ENCODE results near the gene SLC22A23.

The SLC22A23 gene

GRCh38 chr6:3400162-3400561 is 56.7 kb downstream of the SLC22A23 start:
- DNase-seq (ENCODE audit: extremely low read depth, low read depth): no peak
- H3K4me3 ChIP-seq (replicated peaks; ENCODE audit: low read depth, low read length): no peak overlapping the region
- no peak for TF ChIP-seq CTCF (IDR thresholded peaks at IDR 0.05; ENCODE audit: low read depth, low read length, missing control alignments)

GRCh38 chr6:3398755-3399696 is 57.8 kb downstream of the SLC22A23 start:
- no peak for TF ChIP-seq CTCF (IDR thresholded peaks at IDR 0.05; ENCODE audit: low read depth, low read length, missing control alignments)
- DNase-seq (ENCODE audit: extremely low read depth, low read depth): no peak
- H3K4me3 ChIP-seq (replicated peaks; ENCODE audit: low read depth, low read length): no peak overlapping the region

GRCh38 chr6:3398165-3398562 is 58.7 kb downstream of the SLC22A23 start:
- no peak for DNase-seq (ENCODE audit: extremely low read depth, low read depth)
- no peak for TF ChIP-seq CTCF (IDR thresholded peaks at IDR 0.05; ENCODE audit: low read depth, low read length, missing control alignments)
- H3K4me3 ChIP-seq (replicated peaks; ENCODE audit: low read depth, low read length): no peak overlapping the region

- H3K4me3 ChIP-seq (replicated peaks; ENCODE audit: low read depth, low read length): no peak overlapping the region
- no peak for DNase-seq (ENCODE audit: extremely low read depth, low read depth)
- no peak for TF ChIP-seq CTCF (IDR thresholded peaks at IDR 0.05; ENCODE audit: low read depth, low read length, missing control alignments)
These were observed 59.4 kb downstream of the SLC22A23 start for GRCh38 chr6:3397229-3398164.

- no peak for DNase-seq (ENCODE audit: extremely low read depth, low read depth)
- no peak for TF ChIP-seq CTCF (IDR thresholded peaks at IDR 0.05; ENCODE audit: low read depth, low read length, missing control alignments)
These were observed 60.2 kb downstream of the SLC22A23 start for GRCh38 chr6:3396503-3397180.

GRCh38 chr6:3394671-3395070 is 62.2 kb downstream of the SLC22A23 start:
- no peak for TF ChIP-seq CTCF (IDR thresholded peaks at IDR 0.05; ENCODE audit: low read depth, low read length, missing control alignments)
- no peak overlapping the region for H3K4me3 ChIP-seq (replicated peaks; ENCODE audit: low read depth, low read length)
- DNase-seq (ENCODE audit: extremely low read depth, low read depth): no peak

More at GRCh38 chr6:3396503-3397180, 60.2 kb downstream of the SLC22A23 start:
- H3K4me3 ChIP-seq (replicated peaks; ENCODE audit: low read depth, low read length): no peak overlapping the region

Measured in HFF-Myc (cell line).